Ishikawa (cell line): Measurements from ENCODE around the gene HBEGF.

Experiments used
- CEBPB ChIP-seq: IDR thresholded peaks from 2 replicates; pipeline ENCODE4 v1.6.1; 2012
- CREB1 ChIP-seq: IDR thresholded peaks from 2 replicates; pipeline ENCODE4 v1.6.1; 2012; ENCODE audit warnings: low read depth
- EGR1 ChIP-seq: IDR thresholded peaks from 2 replicates; pipeline ENCODE4 v1.6.1; 2012
- EP300 ChIP-seq: IDR thresholded peaks from 2 replicates; pipeline ENCODE4 v1.6.1; 2012; ENCODE audit warnings: borderline replicate concordance
- FOXM1 ChIP-seq: IDR thresholded peaks from 2 replicates; pipeline ENCODE4 v1.6.1; 2012; ENCODE audit warnings: low read depth, borderline replicate concordance
- MAX ChIP-seq: IDR thresholded peaks from 2 replicates; pipeline ENCODE4 v1.6.1; 2012
- NFIC ChIP-seq: IDR thresholded peaks from 2 replicates; pipeline ENCODE4 v1.6.1; 2012
- RAD21 ChIP-seq: IDR thresholded peaks from 2 replicates; pipeline ENCODE4 v1.6.1; 2012; ENCODE audit warnings: low read depth
- REST ChIP-seq: IDR thresholded peaks from 2 replicates; pipeline ENCODE4 v1.6.1; 2012; ENCODE audit warnings: low read depth, mild to moderate bottlenecking
- TAF1 ChIP-seq: IDR thresholded peaks from 2 replicates; pipeline ENCODE4 v1.6.1; 2012; ENCODE audit warnings: low read depth, mild to moderate bottlenecking
- TCF12 ChIP-seq: IDR thresholded peaks from 2 replicates; pipeline ENCODE4 v1.6.1; 2012; ENCODE audit warnings: low read depth
- TEAD4 ChIP-seq: IDR thresholded peaks from 2 replicates; pipeline ENCODE4 v1.6.1; 2012
- USF1 ChIP-seq: IDR thresholded peaks from 2 replicates; pipeline ENCODE4 v1.6.1; 2012
- YY1 ChIP-seq: IDR thresholded peaks from 2 replicates; pipeline ENCODE4 v1.6.1; 2012; ENCODE audit warnings: low read depth
- ZBTB7A ChIP-seq: IDR thresholded peaks from 2 replicates; pipeline ENCODE4 v1.6.1; 2012; ENCODE audit warnings: low read depth

HBEGF gene

GRCh38 chr5:140329739-140330481 is 16.5 kb downstream of the HBEGF start:
- TF ChIP-seq USF1, result no peak
- no peak for TF ChIP-seq REST

- TF ChIP-seq CEBPB, result peak; percentile 81
- TF ChIP-seq TCF12, result no peak
These were observed 18.2 kb downstream of the HBEGF start for GRCh38 chr5:140328036-140328764.

- TF ChIP-seq YY1 (no peak), CEBPB (no peak), TAF1 (no peak), RAD21 (no peak), FOXM1 (no peak), USF1 (no peak), TEAD4 (no peak), ZBTB7A (no peak), EP300 (no peak)
These were observed 18.8 kb downstream of the HBEGF start for GRCh38 chr5:140327589-140327988.

- TF ChIP-seq EP300 (no peak), REST (no peak), TAF1 (no peak), EGR1 (no peak), MAX (no peak), ZBTB7A (no peak), TEAD4 (no peak), CEBPB (no peak), YY1 (no peak), TCF12 (no peak), CREB1 (no peak), NFIC (no peak), FOXM1 (no peak), USF1 (no peak), RAD21 (no peak)
These were observed 20.9 kb downstream of the HBEGF start for GRCh38 chr5:140325486-140325885.

GRCh38 chr5:140324617-140325241 is 21.7 kb downstream of the HBEGF start:
- TF ChIP-seq NFIC (no peak), CEBPB (no peak), MAX (no peak), TEAD4 (no peak), FOXM1 (no peak), REST (no peak), YY1 (no peak), USF1 (no peak), RAD21 (no peak), TCF12 (no peak), ZBTB7A (no peak), CREB1 (no peak), EGR1 (no peak), TAF1 (no peak), EP300 (no peak)
